GM21390 (cell line): ENCODE measurements around the gene THAP5.
"Not testable (repeated sequence)": the region's sequence is repeated elsewhere in the genome, so short reads cannot be mapped to it uniquely, and the experiment has no call there.

Experiments used
- ATAC-seq: cut with Tn5 transposase; IDR thresholded peaks from one replicate; pipeline ENCODE4 v1.9.1; 2021; ENCODE audit not compliant: unreplicated experiment

THAP5 gene

DNA sequence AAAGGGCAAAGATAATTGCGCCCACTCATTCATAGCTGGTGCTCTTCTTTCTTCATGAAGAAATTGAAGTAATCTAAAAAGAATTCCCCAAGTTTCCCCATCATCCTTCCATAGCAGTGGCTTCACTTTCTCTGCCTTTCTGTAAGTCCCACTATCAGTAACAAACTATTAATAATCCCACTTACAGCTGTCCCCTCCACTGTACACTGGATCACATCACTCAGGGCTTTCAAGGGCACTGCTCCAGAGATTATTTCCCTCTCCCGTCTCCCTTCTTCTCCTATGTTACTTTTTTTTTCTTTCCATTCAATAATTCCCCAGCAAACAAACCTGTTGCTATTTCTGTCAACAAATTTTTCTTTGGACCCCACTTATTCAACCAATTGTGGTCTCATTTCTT lies 16.3 kb upstream of the THAP5 start:
- no peak for ATAC-seq

DNA sequence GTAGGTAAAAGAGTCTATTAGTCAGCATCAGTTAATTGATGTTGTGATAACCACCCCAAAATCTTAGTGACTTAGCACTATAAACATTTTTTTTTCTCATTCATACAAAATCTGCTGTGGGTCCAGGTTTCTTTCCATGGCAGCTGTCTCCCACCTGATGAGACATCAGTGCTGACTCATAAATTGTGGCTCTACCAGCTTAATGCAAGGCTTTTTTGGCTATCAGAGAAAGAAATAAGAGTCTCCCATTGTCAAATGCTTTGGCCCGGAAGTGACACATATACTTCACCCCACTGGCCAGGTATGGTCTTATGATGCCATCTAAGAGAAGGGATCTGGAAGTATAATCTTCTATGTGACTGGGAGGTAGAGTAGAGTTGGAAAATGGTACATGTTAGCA lies 14.7 kb upstream of the THAP5 start:
- no peak for ATAC-seq

DNA sequence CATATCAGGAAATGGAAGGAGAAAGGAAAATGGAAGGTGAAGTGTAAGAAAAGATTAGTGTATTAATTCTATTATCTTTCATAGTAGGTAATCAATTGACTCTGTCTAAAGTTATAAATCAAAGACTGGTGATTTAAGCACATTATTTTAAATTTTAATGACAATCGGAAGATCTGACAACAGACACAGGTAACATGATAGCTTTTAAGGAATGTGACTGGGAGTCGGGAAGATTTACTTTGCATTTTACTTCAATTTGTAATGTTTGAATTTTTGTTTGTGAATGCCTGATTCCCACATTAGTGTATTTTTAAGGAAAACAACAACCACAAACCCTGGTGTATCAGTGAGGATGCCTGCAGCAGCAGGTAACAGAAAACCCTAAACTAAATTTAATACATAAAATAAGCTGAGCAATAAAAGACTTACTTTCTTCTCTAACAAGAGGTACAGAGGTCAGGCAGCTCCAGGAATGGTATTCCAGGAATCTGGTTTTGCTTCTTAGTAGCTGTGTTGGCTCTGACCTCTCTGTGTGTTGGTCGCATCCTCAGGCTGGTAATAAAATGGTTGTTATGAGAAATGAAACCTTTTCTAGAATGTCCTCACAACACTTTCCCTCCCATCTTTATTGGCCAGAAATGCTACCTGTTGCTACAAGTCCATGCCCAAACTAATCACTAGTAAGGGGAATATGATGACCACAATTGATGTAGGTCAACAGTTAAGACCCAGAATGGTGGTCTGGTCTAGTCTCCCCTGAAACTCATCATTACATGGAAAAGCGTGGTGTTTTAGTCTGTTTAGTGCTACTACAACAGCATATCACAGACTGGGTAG lies 12.4 kb upstream of the THAP5 start:
- no peak for ATAC-seq

DNA sequence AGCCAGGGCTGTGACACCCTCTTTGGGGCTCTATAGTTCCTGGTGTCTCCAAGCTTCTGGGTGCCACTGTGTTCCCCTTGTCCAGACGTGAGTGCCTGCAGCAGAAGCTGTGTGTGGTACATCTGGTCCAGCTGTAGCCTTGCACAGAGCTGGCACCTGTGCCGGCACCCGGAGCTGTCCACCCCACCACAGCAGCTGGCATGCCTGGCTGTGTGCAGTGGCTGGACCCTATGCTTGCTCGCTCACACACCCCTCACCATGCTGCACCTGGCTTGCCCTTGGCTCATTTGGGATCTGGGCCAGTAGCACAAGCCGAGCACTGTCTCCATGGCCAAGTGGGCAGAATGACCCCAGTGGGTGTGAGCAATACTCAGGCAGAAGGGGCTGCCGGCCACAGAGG lies 10.8 kb upstream of the THAP5 start:
- ATAC-seq, result no peak

DNA sequence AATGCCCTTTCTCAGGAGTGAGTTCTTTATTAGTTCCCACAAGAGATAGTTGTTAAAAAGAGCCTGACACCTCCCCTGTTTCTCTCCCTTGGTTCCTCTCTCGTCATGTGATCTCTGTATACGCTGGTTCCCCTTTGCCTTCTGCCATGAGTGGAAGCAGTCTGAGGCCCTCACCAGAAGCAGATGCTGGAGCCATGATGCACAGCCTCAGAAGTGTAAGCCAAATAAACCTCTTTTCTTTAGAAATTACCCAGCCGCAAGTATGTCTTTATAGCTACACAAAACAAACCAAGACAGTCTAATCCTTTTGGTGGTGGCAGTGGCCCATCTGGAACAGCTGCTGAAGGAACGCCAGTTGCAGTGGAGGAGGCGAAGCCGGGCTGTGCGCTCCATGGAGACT lies 9.4 kb upstream of the THAP5 start:
- ATAC-seq, result no peak

DNA sequence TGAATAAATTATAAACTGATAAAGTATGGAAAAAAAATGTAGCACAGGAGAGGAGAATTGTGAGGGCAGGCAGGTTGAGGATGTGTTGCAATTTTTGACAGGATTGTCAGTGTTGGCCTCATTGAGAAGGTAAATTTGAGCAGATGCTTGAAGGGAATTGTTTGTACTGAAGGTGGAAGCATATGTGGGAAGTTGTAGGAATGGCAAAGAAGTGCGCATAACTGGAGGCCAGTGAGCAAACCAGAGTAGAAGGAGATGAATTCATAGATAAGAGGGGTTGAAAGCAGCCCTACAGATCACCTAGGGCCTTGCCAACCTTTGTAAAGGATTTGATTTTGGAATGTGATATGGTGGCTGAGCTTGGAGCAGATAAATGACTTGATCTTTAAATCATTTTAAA lies 6.6 kb upstream of the THAP5 start:
- ATAC-seq, result no peak

DNA sequence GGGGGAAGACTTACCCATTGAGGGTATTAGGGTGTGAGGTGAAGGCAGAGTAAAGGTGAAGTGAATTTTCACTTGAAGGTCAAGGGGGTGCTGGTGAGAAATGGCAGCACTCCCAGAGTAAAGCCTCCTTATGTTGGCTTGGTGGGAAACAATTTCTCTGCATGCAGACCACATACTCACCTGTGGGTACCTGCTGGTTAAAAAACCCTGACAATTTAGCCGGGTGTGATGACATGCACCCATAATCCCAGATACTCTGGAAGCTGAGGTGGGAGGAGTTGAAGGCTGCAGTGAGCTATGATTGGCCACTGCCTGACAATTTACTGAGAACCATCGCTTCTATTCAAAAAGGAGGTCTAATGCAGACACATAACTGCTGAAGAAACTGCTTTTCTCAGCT lies 5.7 kb upstream of the THAP5 start:
- no peak for ATAC-seq

DNA sequence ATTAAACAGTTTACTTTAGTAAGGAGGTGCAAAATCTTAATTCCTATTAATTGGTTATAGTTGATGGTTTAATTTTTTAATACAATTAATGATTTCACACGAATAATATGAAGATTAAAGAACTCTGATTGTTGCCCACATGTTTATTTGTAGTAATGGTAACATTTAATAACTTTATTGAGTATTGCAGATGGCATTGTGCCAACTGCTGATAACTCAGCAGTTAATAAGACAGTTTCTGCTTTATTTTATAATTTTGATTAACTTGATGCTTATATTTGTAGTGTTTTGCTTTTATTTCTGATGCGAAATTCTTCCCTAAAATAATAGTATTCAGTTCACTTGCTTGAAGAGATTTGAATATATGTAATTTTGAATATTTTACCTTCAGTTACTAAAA lies 3.0 kb upstream of the THAP5 start:
- no peak for ATAC-seq

DNA sequence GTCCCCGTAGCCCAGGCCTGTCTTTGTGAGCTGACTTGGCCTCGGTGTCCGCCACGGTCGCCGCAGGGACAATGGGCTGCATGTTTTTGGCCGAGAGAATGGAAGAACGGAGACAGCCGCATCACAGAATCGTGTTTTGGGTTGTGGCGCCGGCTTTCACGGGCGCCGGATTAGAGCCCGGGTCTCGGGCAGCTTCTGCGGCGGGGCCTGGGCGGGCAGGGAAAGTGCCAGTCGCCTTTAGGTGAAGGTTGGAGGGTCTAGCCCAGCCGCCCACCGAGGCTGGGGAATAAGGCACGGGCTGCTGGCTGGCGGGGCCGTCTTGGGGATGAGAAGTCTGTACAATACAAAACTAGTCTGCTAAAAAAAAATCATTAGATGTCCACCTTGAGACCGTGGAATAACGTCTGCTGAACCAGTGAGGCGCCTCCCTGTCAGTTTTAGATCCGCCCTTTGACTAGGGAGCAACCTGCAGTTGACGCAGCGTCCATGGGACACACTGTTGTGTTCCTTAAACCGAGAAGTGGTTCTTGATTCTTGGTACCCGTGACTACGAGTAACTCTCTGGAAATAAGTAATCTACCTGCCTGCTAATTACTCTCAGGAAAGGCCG lies 745 bp upstream of the THAP5 start:
- ATAC-seq, result peak; percentile 19

DNA sequence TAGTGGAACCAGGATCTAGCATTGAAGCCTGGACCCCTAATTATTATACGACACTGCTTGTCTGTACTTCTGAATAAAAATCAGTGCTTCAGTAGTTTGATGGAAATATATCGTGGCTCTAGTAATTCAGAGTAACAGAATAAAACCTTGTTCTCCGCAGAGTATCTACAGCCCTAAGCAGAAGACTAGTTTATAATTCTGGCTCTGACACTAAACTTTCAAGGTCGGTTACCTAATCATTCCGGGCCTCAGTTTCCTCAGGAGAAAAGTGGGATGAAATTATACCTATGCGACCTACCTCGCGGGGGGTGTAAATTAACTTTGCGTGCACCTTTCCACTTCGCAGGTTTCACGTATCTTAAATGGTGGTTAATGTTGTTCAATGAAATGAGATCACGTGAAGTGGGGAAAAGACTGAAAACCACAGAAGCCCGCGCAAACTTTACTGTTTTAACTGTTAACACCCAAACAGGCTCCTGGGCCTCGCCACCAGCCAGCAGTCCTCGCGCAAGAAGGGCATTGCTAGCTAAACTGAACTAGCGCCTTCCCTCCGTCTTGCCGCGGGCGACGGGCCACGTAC lies 615 bp downstream of the THAP5 start:
- no peak for ATAC-seq

DNA sequence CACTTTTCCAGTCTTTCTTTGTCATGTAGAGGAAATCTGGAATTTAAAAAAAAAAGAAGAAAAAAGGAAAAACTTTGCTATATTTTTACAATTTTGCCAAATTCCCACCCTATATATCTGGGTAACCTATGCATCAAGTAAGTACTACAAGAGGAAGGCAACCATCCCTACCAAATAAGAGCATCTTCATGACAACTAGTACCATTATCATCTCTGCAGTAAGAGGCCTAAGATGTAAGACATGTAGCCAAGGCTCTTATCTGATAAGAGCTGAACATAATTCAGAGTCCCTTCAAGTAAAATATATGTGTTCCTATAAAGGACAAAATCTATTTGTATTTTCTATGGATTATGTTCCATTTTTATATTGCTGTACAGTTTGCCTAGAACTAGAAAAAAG lies 3.5 kb downstream of the THAP5 start:
- ATAC-seq, result no peak

DNA sequence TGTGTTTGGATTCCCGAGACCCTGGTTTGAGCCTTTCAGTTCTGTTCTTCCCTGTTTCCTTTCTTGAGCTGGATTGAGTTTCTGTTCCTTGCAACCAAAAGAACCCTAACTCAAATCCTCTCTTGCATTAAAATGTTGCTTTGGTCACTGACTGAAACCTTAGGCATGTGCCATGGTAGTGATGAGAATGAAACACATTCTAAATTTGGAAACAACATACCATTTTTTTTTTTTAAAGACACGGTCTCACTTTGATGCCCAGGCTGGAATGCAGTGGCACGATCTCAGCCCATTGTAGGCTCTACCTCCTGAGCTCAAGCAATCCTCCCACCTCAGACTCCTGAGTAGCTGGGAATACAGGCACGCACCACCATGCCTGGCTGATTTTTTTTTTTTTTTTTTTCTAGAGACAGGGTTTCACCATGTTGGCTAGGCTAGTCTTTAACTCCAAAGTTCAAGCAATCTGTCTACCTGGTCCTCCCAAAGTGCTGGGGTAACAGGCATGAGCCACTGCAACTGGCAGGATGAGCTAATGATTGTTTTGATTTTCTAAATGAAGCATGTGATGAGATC lies 8.4 kb downstream of the THAP5 start:
- ATAC-seq, result no peak

DNA sequence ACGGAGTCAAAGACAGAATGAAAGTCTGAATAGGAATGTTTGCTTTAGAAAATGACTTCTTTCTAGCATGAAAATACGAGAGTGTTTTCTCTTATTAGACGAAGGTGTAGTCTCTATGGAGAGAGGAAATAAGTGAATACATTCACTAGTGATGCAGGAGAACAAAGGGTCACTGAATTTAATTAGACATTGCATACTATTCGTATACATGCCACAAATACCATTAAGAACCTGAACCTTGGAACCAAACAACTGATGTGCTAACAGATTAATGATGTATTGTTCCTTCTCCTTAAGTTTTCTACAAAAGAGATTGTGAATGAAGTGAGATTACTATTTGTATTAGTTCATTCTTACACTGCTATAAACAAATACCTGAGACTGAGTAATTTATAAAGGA lies 10.3 kb downstream of the THAP5 start:
- ATAC-seq, result no peak

DNA sequence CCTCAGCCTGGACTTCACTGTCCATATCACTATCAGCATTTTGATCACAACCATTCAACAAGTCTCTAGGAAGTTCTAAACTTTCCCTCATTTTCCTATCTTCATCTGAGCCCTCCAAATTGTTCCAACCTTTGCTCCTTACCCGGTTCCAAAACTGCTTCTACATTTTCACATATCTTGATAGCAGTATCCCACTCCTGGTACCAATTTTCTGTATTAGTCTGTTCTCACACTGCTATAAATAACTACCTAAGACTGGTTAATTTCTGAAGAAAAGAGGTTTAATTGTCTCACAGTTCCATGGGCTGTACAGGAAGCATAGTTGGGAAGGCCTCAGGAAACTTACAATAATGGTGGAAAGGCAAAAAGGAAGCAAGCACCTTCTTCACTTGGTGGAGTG lies 11.9 kb downstream of the THAP5 start:
- no peak for ATAC-seq

DNA sequence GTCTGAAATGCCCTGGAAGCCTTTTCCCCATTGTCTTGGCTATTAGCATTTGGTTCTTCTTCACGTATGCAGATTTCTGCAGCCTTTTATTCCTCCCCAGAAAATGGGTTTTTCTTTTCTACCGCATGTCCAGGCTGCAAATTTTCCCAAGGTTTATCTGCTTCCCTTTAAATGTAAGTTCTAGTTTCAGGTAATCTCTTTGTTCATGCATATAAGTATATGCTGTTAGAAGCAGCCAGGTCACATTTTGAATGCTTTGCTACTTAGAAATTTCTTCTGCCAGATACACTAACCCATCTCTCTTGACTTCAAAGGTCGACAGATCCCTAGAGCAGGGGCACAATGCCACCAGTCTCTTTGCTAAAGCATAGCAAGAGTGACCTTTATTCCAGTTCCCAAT lies 12.3 kb downstream of the THAP5 start:
- ATAC-seq, result no peak

DNA sequence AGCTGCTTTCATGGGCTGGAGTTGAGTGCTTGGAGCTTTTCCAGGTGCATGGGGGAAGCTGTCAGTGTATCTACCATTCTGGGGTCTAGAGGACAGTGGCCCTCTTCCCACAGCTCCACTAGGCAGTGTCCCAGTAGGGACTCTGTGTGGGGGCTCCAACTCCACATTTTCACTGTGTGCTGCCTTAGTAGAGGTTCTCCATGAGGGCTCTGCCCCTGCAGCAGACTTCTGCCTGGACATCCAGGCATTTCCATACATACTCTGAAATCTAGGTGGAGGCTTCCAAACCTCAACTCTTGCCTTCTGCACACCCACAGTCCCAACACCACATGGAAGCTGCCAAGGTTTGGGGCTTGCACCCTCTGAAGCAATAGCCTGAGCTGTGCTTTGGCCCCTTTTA lies 12.8 kb downstream of the THAP5 start:
- not testable (repeated sequence) for ATAC-seq

DNA sequence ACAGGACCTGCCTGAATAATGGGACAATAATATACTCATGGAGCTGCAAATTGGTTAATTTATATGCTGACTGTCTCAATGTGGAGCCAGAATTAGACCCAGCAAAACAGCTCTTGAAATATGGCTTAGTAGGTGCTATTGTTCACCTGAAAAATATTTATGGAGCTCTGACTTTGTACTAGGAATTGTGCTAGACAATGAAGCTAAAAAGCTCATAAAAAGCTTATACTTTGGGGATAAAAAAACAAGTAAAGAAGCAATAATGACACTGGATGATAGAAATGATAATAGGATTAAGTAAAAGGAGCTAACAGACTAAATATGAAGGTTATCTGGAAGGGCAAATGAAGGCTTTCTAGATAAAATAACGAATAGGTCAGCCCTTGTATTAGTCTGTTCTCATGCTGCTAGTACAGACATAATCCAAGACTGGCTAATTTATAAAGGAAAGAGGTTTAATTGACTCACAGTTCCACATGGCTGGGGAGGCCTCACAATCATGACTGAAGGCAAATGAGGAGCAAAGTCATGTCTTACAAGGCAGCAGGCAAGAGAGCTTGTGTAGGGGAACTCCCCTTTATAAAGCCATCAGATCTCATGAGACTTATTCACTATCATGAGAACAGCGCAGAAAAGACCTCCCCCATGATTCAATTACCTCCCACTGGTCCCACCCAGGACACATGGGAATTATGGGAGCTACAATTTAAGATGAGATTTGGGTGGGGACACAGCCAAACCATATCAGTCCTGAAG lies 21.2 kb downstream of the THAP5 start:
- ATAC-seq, result not testable (repeated sequence)

DNA sequence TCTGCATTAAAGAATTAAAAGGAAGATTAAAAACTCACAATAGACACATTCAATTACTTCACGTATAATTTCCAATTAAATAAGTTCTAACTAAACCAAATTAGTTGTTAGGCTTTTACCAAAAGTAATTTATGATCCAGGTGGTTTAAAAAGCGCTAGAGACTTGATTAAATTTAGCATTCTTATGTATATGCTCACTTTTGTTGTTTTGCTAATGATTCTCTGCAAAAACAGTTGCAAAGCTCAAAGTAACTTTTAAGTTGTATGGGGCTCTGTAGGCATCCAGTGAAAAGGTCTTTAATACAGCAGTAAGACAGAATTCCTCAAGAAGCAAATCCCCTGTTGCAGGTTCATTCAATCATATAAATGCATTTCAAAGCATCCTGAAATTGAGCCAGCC lies 28.0 kb downstream of the THAP5 start:
- no peak for ATAC-seq

DNA sequence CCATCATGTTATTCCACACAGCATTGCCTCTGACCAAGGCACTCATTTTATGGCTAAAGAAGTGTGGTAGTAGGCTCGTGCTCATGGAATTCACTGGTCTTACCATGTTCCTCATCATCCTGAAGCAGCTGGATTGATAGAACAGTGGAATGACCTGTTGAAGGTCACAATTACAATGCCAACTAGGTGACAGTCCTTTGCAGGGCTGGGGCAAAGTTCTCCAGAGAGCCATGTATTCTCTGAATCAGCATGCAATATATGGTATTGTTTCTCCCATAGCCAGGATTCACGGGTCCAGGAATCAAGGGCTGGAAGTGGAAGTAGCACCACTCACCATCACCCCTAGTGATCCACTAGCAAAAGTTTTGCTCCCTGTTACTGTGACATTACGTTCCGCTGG lies 30.8 kb downstream of the THAP5 start:
- not testable (repeated sequence) for ATAC-seq

DNA sequence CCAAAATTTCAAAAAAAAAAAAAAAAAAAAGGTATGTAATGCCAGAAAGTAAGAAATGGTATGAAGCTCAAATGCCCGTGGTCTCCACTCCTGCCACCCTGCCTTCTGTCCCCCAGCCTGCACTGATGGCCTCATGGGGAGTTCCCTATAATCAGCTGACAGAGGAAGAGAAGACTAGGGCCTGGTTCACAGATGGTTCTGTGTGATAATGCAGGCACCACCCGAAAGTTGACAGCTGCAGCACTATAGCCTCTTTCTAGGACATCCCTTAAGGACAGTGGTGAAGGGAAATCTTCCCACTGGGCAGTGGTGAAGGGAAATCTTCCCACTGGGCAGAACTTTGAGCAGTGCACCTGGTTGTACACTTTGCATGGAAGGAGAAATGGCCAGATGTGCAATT lies 31.3 kb downstream of the THAP5 start:
- not testable (repeated sequence) for ATAC-seq

DNA sequence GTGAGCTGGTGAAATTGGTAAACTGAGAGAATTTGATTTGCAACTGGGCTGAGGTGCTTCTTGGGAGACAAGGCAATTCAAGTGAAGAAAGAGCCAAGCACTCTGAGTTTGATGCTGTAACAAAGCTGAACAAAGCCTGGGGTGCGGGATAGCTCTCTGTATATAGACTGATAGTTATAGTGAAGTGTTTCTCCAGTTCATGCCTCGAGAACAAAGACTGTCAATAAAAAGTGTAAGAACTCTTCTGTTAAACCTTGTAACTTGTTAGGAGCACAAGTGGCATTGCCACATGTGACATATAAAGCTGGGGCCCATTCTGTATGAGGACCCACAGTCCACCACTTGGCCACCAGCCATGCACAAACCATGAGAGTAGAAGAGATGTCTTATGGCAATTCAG lies 32.3 kb downstream of the THAP5 start:
- ATAC-seq, result no peak
